HFFc6 (cell line): ENCODE results near the gene SYCE1L. TPM values are rescaled to one million over a fixed set of nuclear protein-coding genes. Genes with fewer than 3 reads are reported as not detected.
"Not testable (repeated sequence)": the region's sequence is repeated elsewhere in the genome, so short reads cannot be mapped to it uniquely, and the experiment has no call there.

Experiments
- DNase-seq: peaks from one replicate; pipeline ENCODE4 v3.0.0-alpha.2; 2018
- H3K27ac Mint-ChIP-seq: 2 replicates; pipeline ENCODE4 v1.8.0; 2020; ENCODE audit warnings: mild to moderate bottlenecking, mixed read lengths
- H3K27me3 Mint-ChIP-seq: 2 replicates; pipeline ENCODE4 v1.8.0; 2021; ENCODE audit warnings: mild to moderate bottlenecking, moderate library complexity, mixed read lengths; ENCODE audit not compliant: insufficient read depth
- H3K36me3 Mint-ChIP-seq: 2 replicates; pipeline ENCODE4 v1.8.0; 2021; ENCODE audit warnings: low read depth, mixed read lengths
- H3K4me1 Mint-ChIP-seq: 2 replicates; pipeline ENCODE4 v1.8.0; 2020; ENCODE audit warnings: low read depth, mixed read lengths
- H3K4me3 Mint-ChIP-seq: 2 replicates; pipeline ENCODE4 v1.8.0; 2020; ENCODE audit warnings: mild to moderate bottlenecking, moderate library complexity, mixed read lengths
- H3K9me3 Mint-ChIP-seq: 2 replicates; pipeline ENCODE4 v1.8.0; 2020; ENCODE audit warnings: mild to moderate bottlenecking, mixed read lengths
- total RNA-seq, 6 experiments: library from RNA; stranded (reverse); fragmentation: NEBNext Ultra II Directional; extraction: Animal tissue kit (Norgen Biotek cat#: 25700); gene quantifications; 2 replicates in 1 of 6; 3 replicates in 5 of 6; pipeline ENCODE4 v1.2.3, GENCODE V29; 2021
- TF ChIP-seq, protein P1 (sequence below): fragments of 200-600 bp; sonication (generic); IDR thresholded peaks from 2 replicates; pipeline ENCODE4 v1.5.0; 2021; ENCODE audit warnings: antibody characterized with exemption, mild to moderate bottlenecking

Gene SYCE1L
- total RNA-seq, 6 experiments from 2014 or later = not detected

- no peak overlapping the region for H3K27ac Mint-ChIP-seq
- TF ChIP-seq, protein P1, sequence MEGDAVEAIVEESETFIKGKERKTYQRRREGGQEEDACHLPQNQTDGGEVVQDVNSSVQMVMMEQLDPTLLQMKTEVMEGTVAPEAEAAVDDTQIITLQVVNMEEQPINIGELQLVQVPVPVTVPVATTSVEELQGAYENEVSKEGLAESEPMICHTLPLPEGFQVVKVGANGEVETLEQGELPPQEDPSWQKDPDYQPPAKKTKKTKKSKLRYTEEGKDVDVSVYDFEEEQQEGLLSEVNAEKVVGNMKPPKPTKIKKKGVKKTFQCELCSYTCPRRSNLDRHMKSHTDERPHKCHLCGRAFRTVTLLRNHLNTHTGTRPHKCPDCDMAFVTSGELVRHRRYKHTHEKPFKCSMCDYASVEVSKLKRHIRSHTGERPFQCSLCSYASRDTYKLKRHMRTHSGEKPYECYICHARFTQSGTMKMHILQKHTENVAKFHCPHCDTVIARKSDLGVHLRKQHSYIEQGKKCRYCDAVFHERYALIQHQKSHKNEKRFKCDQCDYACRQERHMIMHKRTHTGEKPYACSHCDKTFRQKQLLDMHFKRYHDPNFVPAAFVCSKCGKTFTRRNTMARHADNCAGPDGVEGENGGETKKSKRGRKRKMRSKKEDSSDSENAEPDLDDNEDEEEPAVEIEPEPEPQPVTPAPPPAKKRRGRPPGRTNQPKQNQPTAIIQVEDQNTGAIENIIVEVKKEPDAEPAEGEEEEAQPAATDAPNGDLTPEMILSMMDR = no peak
- no peaks in the 10 kb centered on the region for H3K4me1 Mint-ChIP-seq
- no peaks in the 10 kb centered on the region for H3K9me3 Mint-ChIP-seq
- no peak for DNase-seq
- H3K27me3 Mint-ChIP-seq = no peaks in the 10 kb centered on the region
- H3K4me3 Mint-ChIP-seq = no peak overlapping the region
- no peaks in the 10 kb centered on the region for H3K36me3 Mint-ChIP-seq
These were observed 16.1 kb upstream of the SYCE1L start for GRCh38 chr16:77183137-77183536.

- DNase-seq, H3K36me3 Mint-ChIP-seq, H3K27me3 Mint-ChIP-seq, H3K9me3 Mint-ChIP-seq, H3K4me1 Mint-ChIP-seq, H3K27ac Mint-ChIP-seq, H3K4me3 Mint-ChIP-seq: not testable (repeated sequence)
These were observed 12.9 kb upstream of the SYCE1L start for GRCh38 chr16:77186298-77186697.

DNA sequence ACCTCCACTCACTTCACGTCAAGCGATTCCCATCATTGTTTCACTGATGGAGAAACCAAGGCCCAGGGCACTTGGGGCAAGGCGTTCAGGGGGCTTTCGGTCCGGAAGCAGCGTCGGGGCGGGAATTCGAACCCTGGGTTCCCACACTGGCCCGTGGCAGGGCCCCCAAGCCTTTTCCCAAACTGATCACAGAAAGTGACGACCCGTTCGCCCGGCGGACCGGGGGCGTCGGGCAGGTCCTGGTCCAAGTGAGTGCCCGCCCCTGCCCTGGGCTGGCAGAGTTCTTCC is 9.1 kb upstream of the SYCE1L start:
- H3K9me3 Mint-ChIP-seq = no peaks in the 10 kb centered on the region
- peaks cover 7% of the 10 kb centered on the region for H3K36me3 Mint-ChIP-seq
- peak overlapping the region; percentile 99 for H3K27ac Mint-ChIP-seq
- peak overlapping the region; percentile 90 for H3K4me3 Mint-ChIP-seq
- H3K4me1 Mint-ChIP-seq = peaks cover 15% of the 10 kb centered on the region
- peaks cover 3% of the 10 kb centered on the region; the same call in 1 of the 2 replicates for H3K27me3 Mint-ChIP-seq
- no peak for DNase-seq
- TF ChIP-seq, protein P1 = no peak

- H3K36me3 Mint-ChIP-seq = peaks cover 7% of the 10 kb centered on the region
- H3K4me3 Mint-ChIP-seq = peak within 1 kb of the TSS; percentile 90
- TF ChIP-seq, protein P1 = no peak; the same call in 1 of the 2 replicates
- H3K27ac Mint-ChIP-seq = peak within 1 kb of the TSS; percentile 99
- peaks cover 15% of the 10 kb centered on the region for H3K4me1 Mint-ChIP-seq
- peaks cover 3% of the 10 kb centered on the region; the same call in 1 of the 2 replicates for H3K27me3 Mint-ChIP-seq
- DNase-seq = peak; percentile 98
- no peaks in the 10 kb centered on the region for H3K9me3 Mint-ChIP-seq
These were observed 8.5 kb upstream of the SYCE1L start, which contains the start of gene MON1B for GRCh38 chr16:77190478-77191258. TSS of gene MON1B (plus strand) at chr16:77191190. CDS start at chr16:77191486, 296 bp downstream.

DNA sequence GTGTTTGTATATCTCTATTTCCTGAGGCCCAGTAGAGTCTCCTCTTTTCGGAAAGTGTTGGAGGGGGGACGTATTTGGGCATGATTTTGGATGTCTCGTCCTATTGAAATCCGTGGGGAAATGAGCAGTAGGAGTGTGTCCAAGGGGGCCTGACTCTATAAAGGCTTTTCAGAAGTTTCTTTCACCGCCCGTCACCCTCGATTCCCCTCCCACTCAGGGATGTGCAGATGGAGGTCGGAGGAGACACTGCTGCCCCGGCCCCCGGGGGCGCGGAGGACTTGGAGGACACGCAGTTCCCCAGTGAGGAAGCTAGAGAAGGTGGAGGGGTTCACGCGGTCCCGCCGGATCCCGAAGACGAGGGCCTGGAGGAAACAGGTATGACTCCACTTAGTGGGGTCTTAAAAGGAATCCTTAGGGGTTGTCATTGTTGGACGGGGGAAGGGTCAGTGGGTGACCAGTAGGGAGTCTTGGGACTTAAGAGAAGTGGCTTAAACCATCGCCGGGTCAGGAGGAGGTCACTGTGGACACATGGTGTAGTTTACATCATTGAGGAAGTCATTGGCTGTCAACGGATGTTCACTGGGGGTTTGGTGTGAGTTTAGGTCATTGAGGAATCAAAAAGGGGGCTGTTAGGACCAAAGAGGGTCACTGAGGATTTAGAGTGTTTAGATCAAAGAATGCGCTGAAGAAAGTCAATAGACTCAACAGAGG is 7.8 kb upstream of the SYCE1L start:
- TF ChIP-seq, protein P1 = no peak
- DNase-seq = no peak
- peak overlapping the region; percentile 90 for H3K4me3 Mint-ChIP-seq
- H3K4me1 Mint-ChIP-seq = peaks cover 15% of the 10 kb centered on the region
- no peaks in the 10 kb centered on the region for H3K9me3 Mint-ChIP-seq
- H3K27ac Mint-ChIP-seq = peak overlapping the region; percentile 99
- peaks cover 7% of the 10 kb centered on the region for H3K36me3 Mint-ChIP-seq
- H3K27me3 Mint-ChIP-seq = peaks cover 3% of the 10 kb centered on the region; the same call in 1 of the 2 replicates

GRCh38 chr16:77193377-77193776 is 5.8 kb upstream of the SYCE1L start:
- Mint-ChIP-seq H3K4me3 (no peak overlapping the region), H3K27ac (no peak overlapping the region), H3K4me1 (peaks cover 15% of the 10 kb centered on the region), H3K9me3 (no peaks in the 10 kb centered on the region), H3K36me3 (peaks cover 7% of the 10 kb centered on the region), H3K27me3 (peaks cover 3% of the 10 kb centered on the region; the same call in 1 of the 2 replicates)
- TF ChIP-seq, protein P1 = no peak
- DNase-seq = no peak
